Dermis blood vessel endothelial cell (primary cell): ENCODE data around the gene LRRC45. TPM values are rescaled to one million over a fixed set of nuclear protein-coding genes. Genes with fewer than 3 reads are reported as not detected.
"Not testable (repeated sequence)": the region's sequence is repeated elsewhere in the genome, so short reads cannot be mapped to it uniquely, and the experiment has no call there.

Experiments used
- DNase-seq: peaks from one replicate; pipeline ENCODE4 v3.0.0; 2010
- total RNA-seq: library from RNA; depleted of rRNA; stranded (reverse); fragments of >200 nt; gene quantifications from 2 replicates; pipeline ENCODE4 v1.2.3, GENCODE V29; 2014

LRRC45 gene
- total RNA-seq: 15.1 and 23.3 TPM in 2 replicates

GRCh38 chr17:82022981-82023446 is at the start of gene LRRC45:
Gene LRRC45, plus strand, starts transcription at chr17:82023305. Its CDS starts 339 bp downstream, at chr17:82023644.
- DNase-seq: peak; percentile 100

GRCh38 chr17:81973432-81973831 is 49.7 kb upstream of the LRRC45 start:
- no peak for DNase-seq

GRCh38 chr17:81976332-81977210 is 46.5 kb upstream of the LRRC45 start:
- DNase-seq: peak; percentile 25

- peak; percentile 95 for DNase-seq
Measured at GRCh38 chr17:81977211-81977808, 45.8 kb upstream of the LRRC45 start, which contains the start of gene ASPSCR1. Gene ASPSCR1, plus strand, starts transcription at chr17:81977629. Its CDS starts 18 bp downstream, at chr17:81977647.

GRCh38 chr17:81978524-81979298 is 44.4 kb upstream of the LRRC45 start:
- no peak for DNase-seq

- DNase-seq: no peak
Measured at GRCh38 chr17:81980122-81980521, 43.0 kb upstream of the LRRC45 start.

GRCh38 chr17:81980707-81981343 is 42.3 kb upstream of the LRRC45 start:
- no peak for DNase-seq

- not testable (repeated sequence) for DNase-seq
Measured at GRCh38 chr17:81981511-81981910, 41.6 kb upstream of the LRRC45 start.

- no peak for DNase-seq
Measured at GRCh38 chr17:81983011-81983638, 40.0 kb upstream of the LRRC45 start.

GRCh38 chr17:81983639-81984373 is 39.3 kb upstream of the LRRC45 start:
- no peak for DNase-seq

- no peak for DNase-seq
Measured at GRCh38 chr17:81984773-81985410, 38.2 kb upstream of the LRRC45 start.

- DNase-seq: no peak
Measured at GRCh38 chr17:81986606-81987005, 36.5 kb upstream of the LRRC45 start.

- no peak for DNase-seq
Measured at GRCh38 chr17:81987161-81987770, 35.8 kb upstream of the LRRC45 start.

- no peak for DNase-seq
Measured at GRCh38 chr17:81990836-81991683, 32.0 kb upstream of the LRRC45 start.

GRCh38 chr17:81991684-81992305 is 31.3 kb upstream of the LRRC45 start:
- peak; percentile 41 for DNase-seq

GRCh38 chr17:81992306-81993102 is 30.6 kb upstream of the LRRC45 start:
- no peak for DNase-seq

GRCh38 chr17:81993729-81994592 is 29.1 kb upstream of the LRRC45 start:
- no peak for DNase-seq
